Muscle of leg (tissue), 11 donors: ENCODE measurements around the gene NLRP14. TPM values are rescaled to one million over a fixed set of nuclear protein-coding genes. Genes with fewer than 3 reads are reported as not detected.

Experiments used
- DNase-seq: peaks from one replicate; pipeline ENCODE4 v3.0.0; 2013
- H3K27ac ChIP-seq: one replicate; pipeline ENCODE4 v1.5.1; 2013; ENCODE audit warnings: mild to moderate bottlenecking, low read length, control low read depth
- H3K27me3 ChIP-seq: one replicate; pipeline ENCODE4 v1.6.1; 2013; ENCODE audit warnings: low read length; ENCODE audit not compliant: control insufficient read depth, insufficient read depth
- H3K36me3 ChIP-seq: one replicate; pipeline ENCODE4 v1.6.1; 2013; ENCODE audit warnings: low read length; ENCODE audit not compliant: control insufficient read depth, insufficient read depth
- H3K4me1 ChIP-seq: one replicate; pipeline ENCODE4 v1.6.1; 2013; ENCODE audit warnings: low read length; ENCODE audit not compliant: control insufficient read depth, insufficient read depth
- H3K4me3 ChIP-seq: one replicate; pipeline ENCODE4 v1.5.1; 2013; ENCODE audit warnings: low read length, control low read depth
- H3K9me3 ChIP-seq: replicated peaks from 2 replicates; pipeline ENCODE4 v1.6.1; 2013; ENCODE audit warnings: low read depth, low read length; ENCODE audit not compliant: control insufficient read depth
- WGBS: methylation state at CpG from one replicate; pipeline ENCODE4 v1.1.5; 2013; ENCODE audit warnings: missing lambda C conversion rate; ENCODE audit not compliant: insufficient coverage; 5-methylcytosine and 5-hydroxymethylcytosine counted together
- polyA plus RNA-seq, 8 donors: library from polyadenylated mRNA; unstranded; fragments of 120-200 nt; gene quantifications; one replicate each; pipeline versions ENCODE4 v1.2.1 to v1.2.3, GENCODE V29; 2013; ENCODE audit warnings: inconsistent platforms in 1 of 8, low replicate concordance in 1 of 8; ENCODE audit not compliant: insufficient read length in 8 of 8, insufficient read depth in 1 of 8
- total RNA-seq: library from RNA; stranded (reverse); fragments of 120-200 nt; gene quantifications from one replicate; pipeline ENCODE4 v1.2.4, GENCODE V29; 2013

Gene NLRP14
- total and polyA plus RNA-seq, 9 donors: 0.04 to 0.07 (median 0.05) TPM; not detected in 1

DNA sequence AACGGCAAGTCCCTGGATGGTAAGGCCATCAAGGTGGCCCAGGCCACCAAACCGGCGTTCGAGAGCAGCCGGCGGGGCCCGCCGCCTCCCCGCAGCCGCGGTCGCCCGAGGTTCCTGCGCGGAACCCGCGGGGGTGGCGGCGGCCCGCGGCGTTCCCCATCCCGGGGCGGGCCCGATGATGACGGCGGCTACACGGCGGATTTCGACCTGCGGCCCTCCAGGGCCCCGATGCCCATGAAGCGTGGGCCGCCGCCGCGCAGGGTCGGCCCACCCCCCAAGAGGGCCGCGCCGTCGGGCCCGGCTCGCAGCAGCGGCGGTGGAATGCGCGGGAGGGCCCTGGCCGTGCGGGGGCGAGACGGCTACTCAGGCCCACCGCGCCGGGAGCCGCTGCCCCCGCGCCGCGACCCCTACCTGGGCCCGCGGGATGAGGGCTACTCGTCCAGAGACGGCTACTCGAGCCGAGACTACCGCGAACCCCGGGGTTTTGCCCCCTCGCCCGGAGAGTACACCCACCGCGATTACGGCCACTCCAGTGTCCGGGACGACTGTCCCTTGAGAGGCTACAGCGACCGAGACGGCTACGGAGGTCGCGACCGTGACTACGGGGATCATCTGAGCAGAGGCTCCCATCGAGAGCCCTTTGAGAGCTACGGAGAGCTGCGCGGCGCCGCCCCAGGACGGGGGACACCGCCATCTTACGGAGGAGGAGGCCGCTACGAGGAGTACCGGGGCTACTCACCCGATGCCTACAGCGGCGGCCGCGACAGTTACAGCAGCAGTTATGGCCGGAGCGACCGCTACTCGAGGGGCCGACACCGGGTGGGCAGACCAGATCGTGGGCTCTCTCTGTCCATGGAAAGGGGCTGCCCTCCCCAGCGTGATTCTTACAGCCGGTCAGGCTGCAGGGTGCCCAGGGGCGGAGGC is 69.3 kb downstream of the NLRP14 start:
- DNase-seq: no peak
- Histone ChIP-seq H3K4me1 (no peaks in the 10 kb centered on the region), H3K27ac (no peak overlapping the region), H3K27me3 (peaks cover 12% of the 10 kb centered on the region), H3K4me3 (no peak overlapping the region), H3K9me3 (no peaks in the 10 kb centered on the region), H3K36me3 (no peaks in the 10 kb centered on the region)
- WGBS: 81% methylated on average over 106 of the region's 111 CpGs

DNA sequence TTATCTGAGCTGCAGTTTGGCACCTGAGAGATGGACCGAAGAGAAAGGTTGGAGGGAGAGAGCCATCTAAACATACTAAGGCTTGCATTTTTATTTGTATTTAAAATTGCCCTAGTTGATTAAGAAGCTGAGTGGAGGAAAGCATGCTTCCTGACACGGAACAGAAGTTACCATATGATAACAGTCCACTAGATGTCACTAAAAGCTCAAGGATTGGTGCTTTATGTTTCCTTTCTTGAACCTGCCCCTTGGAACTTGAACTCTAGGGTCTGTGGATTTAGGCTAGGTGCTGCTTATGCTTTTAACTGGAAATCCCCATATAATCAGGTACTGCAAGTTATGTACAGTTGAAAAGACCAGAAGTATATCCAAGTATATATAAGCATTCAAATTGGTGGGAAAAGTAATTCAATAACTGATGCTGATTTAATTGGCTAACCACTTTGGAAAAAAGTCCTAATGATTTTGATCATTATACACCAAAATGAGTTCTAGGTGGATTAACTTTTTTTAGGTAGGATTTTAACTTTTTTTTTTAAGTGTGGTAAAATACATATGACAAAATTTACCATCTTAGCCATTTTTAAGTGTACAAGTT is 78.1 kb downstream of the NLRP14 start:
- H3K36me3 ChIP-seq: no peaks in the 10 kb centered on the region
- WGBS: no CpG with 5 or more reads among the region's 2 CpGs
- H3K27ac ChIP-seq: no peak overlapping the region
- no peaks in the 10 kb centered on the region for H3K27me3 ChIP-seq
- DNase-seq: peak; percentile 48
- no peaks in the 10 kb centered on the region for H3K4me1 ChIP-seq
- no peak overlapping the region for H3K4me3 ChIP-seq
- no peaks in the 10 kb centered on the region for H3K9me3 ChIP-seq

- Histone ChIP-seq H3K4me1 (no peaks in the 10 kb centered on the region), H3K9me3 (no peaks in the 10 kb centered on the region), H3K36me3 (no peaks in the 10 kb centered on the region), H3K4me3 (no peak overlapping the region), H3K27ac (no peak overlapping the region), H3K27me3 (no peaks in the 10 kb centered on the region)
- WGBS: no CpG with 5 or more reads among the region's 1 CpG
- no peak for DNase-seq
These were observed 95.5 kb downstream of the NLRP14 start for GRCh38 chr11:7115780-7116179.

- H3K36me3 ChIP-seq: no peaks in the 10 kb centered on the region
- no peak overlapping the region for H3K27ac ChIP-seq
- no peak overlapping the region for H3K4me3 ChIP-seq
- no peaks in the 10 kb centered on the region for H3K4me1 ChIP-seq
- no peaks in the 10 kb centered on the region for H3K9me3 ChIP-seq
- no peak for DNase-seq
- no peaks in the 10 kb centered on the region for H3K27me3 ChIP-seq
- no CpG with 5 or more reads among the region's 3 CpGs for WGBS
These were observed 96.1 kb downstream of the NLRP14 start for GRCh38 chr11:7116370-7116769.

Other genes with a start within 250 kb of the NLRP14 start
- gene OR2AG2, start 248.5 kb upstream of the NLRP14 start, total RNA-seq: 0.04 TPM
- under 1 TPM in 3 of 8 donors, not detected in 5; 0.04 to 0.05 (median 0.04) TPM for gene OR2AG2, start 248.5 kb upstream of the NLRP14 start, polyA plus RNA-seq
- not detected for gene OR2AG1, start 237.5 kb upstream of the NLRP14 start, total RNA-seq
- under 1 TPM in 4 of 8 donors, not detected in 4; 0.04 to 0.05 (median 0.05) TPM for gene OR2AG1, start 237.5 kb upstream of the NLRP14 start, polyA plus RNA-seq
- gene OR6A2, start 220.8 kb upstream of the NLRP14 start, total RNA-seq: 0.04 TPM
- under 1 TPM in 1 of 8 donors, not detected in 7; 0.04 TPM for gene OR6A2, start 220.8 kb upstream of the NLRP14 start, polyA plus RNA-seq
- not detected for gene OR10A5, start 174.8 kb upstream of the NLRP14 start, total RNA-seq
- not detected for gene OR10A5, start 174.8 kb upstream of the NLRP14 start, polyA plus RNA-seq
- not detected for gene OR10A2, start 157.4 kb upstream of the NLRP14 start, total RNA-seq
- gene OR10A2, start 157.4 kb upstream of the NLRP14 start, polyA plus RNA-seq: not detected
- gene OR10A4, start 143.9 kb upstream of the NLRP14 start, total RNA-seq: not detected
- gene OR10A4, start 143.9 kb upstream of the NLRP14 start, polyA plus RNA-seq: not detected
- not detected for gene OR2D2, start 128.0 kb upstream of the NLRP14 start, total RNA-seq
- gene OR2D2, start 128.0 kb upstream of the NLRP14 start, polyA plus RNA-seq: not detected
- gene OR2D3, start 99.5 kb upstream of the NLRP14 start, total RNA-seq: not detected
- gene OR2D3, start 99.5 kb upstream of the NLRP14 start, polyA plus RNA-seq: not detected
- gene ZNF215, start 94.1 kb upstream of the NLRP14 start, total RNA-seq: 0.89 TPM
- 1 to 10 TPM in 6 of 8 donors, under 1 TPM in 2; 0.88 to 1.6 (median 1.2) TPM for gene ZNF215, start 94.1 kb upstream of the NLRP14 start, polyA plus RNA-seq
- gene ZNF214, start 133 bp upstream of the NLRP14 start, total RNA-seq: 3.4 TPM
- 1 to 10 TPM; 1.5 to 2.7 (median 2.2) TPM for gene ZNF214, start 133 bp upstream of the NLRP14 start, polyA plus RNA-seq
- 0.04 TPM for gene RBMXL2, start 68.5 kb downstream of the NLRP14 start, total RNA-seq
- gene RBMXL2, start 68.5 kb downstream of the NLRP14 start, polyA plus RNA-seq: under 1 TPM in 1 of 8 donors, not detected in 7; 0.06 TPM
- 0.35 TPM for gene SYT9, start 231.4 kb downstream of the NLRP14 start, total RNA-seq
- gene SYT9, start 231.4 kb downstream of the NLRP14 start, polyA plus RNA-seq: 1 to 10 TPM in 1 of 8 donors, under 1 TPM in 7; 0.19 to 1.1 (median 0.54) TPM